Ovary (tissue), 9 donors: ENCODE results near the gene CEP83. TPM values are rescaled to one million over a fixed set of nuclear protein-coding genes. Genes with fewer than 3 reads are reported as not detected.

Experiments used
- DNase-seq, 5 donors: peaks; one replicate each; pipeline ENCODE4 v3.0.0-alpha.2; 2019 to 2020
- H3K27ac ChIP-seq, 2 donors: fragments of 200-600 bp; one replicate each; pipeline versions ENCODE4 v1.5.1 to v1.8.0; 2019 to 2022
- H3K27me3 ChIP-seq: fragments of 200-600 bp; one replicate; pipeline ENCODE4 v1.8.0; 2022
- H3K36me3 ChIP-seq: fragments of 200-600 bp; sonication (generic); one replicate; pipeline ENCODE4 v1.5.1; 2019
- H3K4me1 ChIP-seq: one replicate; pipeline ENCODE4 v1.8.1; 2013; ENCODE audit warnings: mild to moderate bottlenecking, moderate library complexity; ENCODE audit not compliant: insufficient read depth
- H3K4me3 ChIP-seq: fragments of 200-600 bp; sonication (generic); one replicate; pipeline ENCODE4 v1.5.1; 2017
- H3K9me3 ChIP-seq, 2 donors: fragments of 200-600 bp in 1 of 2; sonication (generic) in 1 of 2; one replicate each; pipeline versions ENCODE4 v1.5.1 to v1.8.1; 2013 to 2019; ENCODE audit warnings: mild to moderate bottlenecking in 1 of 2, moderate library complexity in 1 of 2
- EP300 ChIP-seq: sonication (generic); formaldehyde crosslinking; IDR thresholded peaks from one replicate; pipeline ENCODE4 v1.6.1; 2017; ENCODE audit warnings: antibody characterized with exemption
- POLR2A ChIP-seq: fragments of 450-650 bp; IDR thresholded peaks from one replicate; pipeline ENCODE4 v1.6.1; 2017; ENCODE audit warnings: antibody characterized with exemption, mild to moderate bottlenecking, moderate library complexity
- WGBS, 3 donors: extraction: QIAGEN DNeasy Blood & Tissue Kit in 1 of 3; methylation state at CpG; one replicate each; pipeline versions ENCODE4 v1.1.5 to v1.1.7; 2013 to 2017; 5-methylcytosine and 5-hydroxymethylcytosine counted together
- intact Hi-C, 4 donors: fragments of 100-400 bp; cut with DNase I; formaldehyde crosslinking; loops; one replicate each; pipeline versions ENCODE4 v1.11.0 to v1.15.1; 2022 to 2023
- polyA plus RNA-seq, 2 donors: library from polyadenylated mRNA; stranded (reverse); fragments of 200-250 nt in 1 of 2; fragments of 350-450 nt in 1 of 2; fragmentation: Illumina TruSeq in 1 of 2; extraction: RNeasy Lipid Tissue Mini Kit (QIAGEN cat#74804) in 1 of 2; gene quantifications; one replicate each; pipeline ENCODE4 v1.2.3, GENCODE V29; 2013 to 2014
- total RNA-seq, 7 donors: library from RNA; depleted of rRNA in 2 of 7; stranded (reverse); fragments of >200 nt in 2 of 7; fragmentation: NEBNext Ultra II Directional in 3 of 7; extraction: Animal tissue kit (Norgen Biotek cat#: 25700) in 3 of 7; gene quantifications; one replicate each; pipeline versions ENCODE4 v1.1.0 to v1.2.4, GENCODE V29; 2016 to 2023
- TF ChIP-seq, protein P1 (sequence below), 3 donors: fragments of 450-650 bp in 2 of 3; fragments of 200-600 bp in 1 of 3; IDR thresholded peaks; one replicate each; pipeline versions ENCODE4 v1.5.1 to v1.8.0; 2016 to 2022; ENCODE audit warnings: antibody characterized with exemption in 3 of 3, mild to moderate bottlenecking in 1 of 3
- donor health status: DM: no; HTN: no; CAD: no; lungs with moderate emphysema.
- donor health status: DM: no; HTN: no; CAD: no.
- donor health status: Bipolar disorder and iron deficiency.
- donor health status: DM: yes; HTN: yes; CAD: no.
- donor health status: DM: no; HTN: no; CAD: no.
- donor health status: DM: yes; HTN: yes; CAD: no.

The CEP83 gene
- total and polyA plus RNA-seq, 9 donors: 5.5 to 47.6 (median 17.3) TPM

DNA sequence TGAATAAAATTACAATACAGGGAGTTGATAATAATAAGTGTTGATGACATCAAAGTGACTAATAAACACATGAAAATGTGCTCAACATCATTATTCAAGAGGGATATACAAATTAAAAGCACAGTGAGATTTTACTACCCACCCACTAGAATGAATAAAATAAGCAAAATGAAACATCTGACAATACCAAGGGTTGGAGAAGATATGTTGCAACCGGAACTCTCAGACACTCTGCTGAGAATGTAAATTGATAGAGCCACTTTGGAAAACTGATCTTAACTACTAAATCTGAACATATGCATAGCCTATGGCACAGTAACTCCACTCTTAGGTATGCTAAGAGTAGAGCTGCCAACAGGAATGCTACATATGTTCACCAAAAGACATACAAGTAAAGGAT lies 44.0 kb upstream of the CEP83 start:
- no peaks in the 10 kb centered on the region for H3K36me3 ChIP-seq
- no peak for TF ChIP-seq EP300
- 0 to 95% (median 52%) methylated on average over 1 of the region's 1 CpG for WGBS, 3 donors
- H3K27ac ChIP-seq: no peak overlapping the region
- no peak overlapping the region for H3K4me3 ChIP-seq
- H3K27me3 ChIP-seq: no peaks in the 10 kb centered on the region
- no peak for DNase-seq
- no peaks in the 10 kb centered on the region for H3K4me1 ChIP-seq
- H3K9me3 ChIP-seq: no peaks in the 10 kb centered on the region
- intact Hi-C loops: no loop called here

DNA sequence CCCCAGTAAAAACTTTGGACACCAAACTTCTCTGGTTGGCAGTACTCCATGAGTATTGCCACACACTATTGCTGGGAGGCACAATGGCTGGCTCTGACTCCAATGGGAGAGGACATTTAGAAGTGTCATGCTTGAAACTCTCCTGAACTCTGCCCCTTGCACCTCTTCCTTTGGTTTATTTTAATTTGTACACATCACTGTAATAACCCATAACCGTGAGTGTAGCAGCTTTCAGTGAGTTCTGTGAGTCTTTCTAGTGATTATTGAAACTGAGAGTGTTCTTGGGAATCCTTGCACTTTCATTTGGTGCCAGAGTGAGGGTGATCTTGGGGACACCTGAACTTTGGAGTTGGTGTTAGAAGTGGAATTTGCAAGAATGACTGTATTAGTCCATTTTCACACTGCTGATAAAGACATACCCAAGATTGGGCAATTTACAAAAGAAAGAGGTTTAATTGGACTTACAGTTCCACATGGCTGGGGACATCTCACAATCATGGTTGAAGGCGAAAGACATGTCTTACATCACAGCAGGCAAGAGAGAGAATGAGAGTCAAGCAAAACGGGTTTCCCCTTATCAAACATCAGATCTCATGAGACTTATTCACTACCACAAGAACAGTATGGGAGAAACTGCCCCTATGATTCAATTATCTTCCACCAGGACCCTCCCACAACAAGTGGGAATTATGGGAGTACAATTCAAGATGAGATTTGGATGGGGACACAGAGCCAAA lies 41.3 kb upstream of the CEP83 start:
- intact Hi-C loops: no loop called here
- no peak overlapping the region for H3K4me3 ChIP-seq
- H3K27ac ChIP-seq: no peak overlapping the region
- no peak for TF ChIP-seq EP300
- TF ChIP-seq, protein P1, sequence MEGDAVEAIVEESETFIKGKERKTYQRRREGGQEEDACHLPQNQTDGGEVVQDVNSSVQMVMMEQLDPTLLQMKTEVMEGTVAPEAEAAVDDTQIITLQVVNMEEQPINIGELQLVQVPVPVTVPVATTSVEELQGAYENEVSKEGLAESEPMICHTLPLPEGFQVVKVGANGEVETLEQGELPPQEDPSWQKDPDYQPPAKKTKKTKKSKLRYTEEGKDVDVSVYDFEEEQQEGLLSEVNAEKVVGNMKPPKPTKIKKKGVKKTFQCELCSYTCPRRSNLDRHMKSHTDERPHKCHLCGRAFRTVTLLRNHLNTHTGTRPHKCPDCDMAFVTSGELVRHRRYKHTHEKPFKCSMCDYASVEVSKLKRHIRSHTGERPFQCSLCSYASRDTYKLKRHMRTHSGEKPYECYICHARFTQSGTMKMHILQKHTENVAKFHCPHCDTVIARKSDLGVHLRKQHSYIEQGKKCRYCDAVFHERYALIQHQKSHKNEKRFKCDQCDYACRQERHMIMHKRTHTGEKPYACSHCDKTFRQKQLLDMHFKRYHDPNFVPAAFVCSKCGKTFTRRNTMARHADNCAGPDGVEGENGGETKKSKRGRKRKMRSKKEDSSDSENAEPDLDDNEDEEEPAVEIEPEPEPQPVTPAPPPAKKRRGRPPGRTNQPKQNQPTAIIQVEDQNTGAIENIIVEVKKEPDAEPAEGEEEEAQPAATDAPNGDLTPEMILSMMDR (IDR thresholded peaks at IDR 0.05): no peak
- TF ChIP-seq POLR2A: no peak
- no peak for DNase-seq
- no peaks in the 10 kb centered on the region for H3K4me1 ChIP-seq
- H3K27me3 ChIP-seq: no peaks in the 10 kb centered on the region
- 71 to 84% (median 79%) methylated on average over 3 of the region's 3 CpGs for WGBS, 3 donors
- H3K36me3 ChIP-seq: no peaks in the 10 kb centered on the region
- no peaks in the 10 kb centered on the region for H3K9me3 ChIP-seq

- H3K4me1 ChIP-seq: no peaks in the 10 kb centered on the region
- no peak for DNase-seq
- 83 to 91% (median 88%) methylated on average over 3 of the region's 3 CpGs for WGBS, 3 donors
- H3K9me3 ChIP-seq: no peaks in the 10 kb centered on the region
- no peak overlapping the region for H3K27ac ChIP-seq
- intact Hi-C loops: no loop called here
- H3K27me3 ChIP-seq: no peaks in the 10 kb centered on the region
- no peaks in the 10 kb centered on the region for H3K36me3 ChIP-seq
- TF ChIP-seq POLR2A (no peak), EP300 (no peak)
- TF ChIP-seq, protein P1 (IDR thresholded peaks at IDR 0.05): no peak
- no peak overlapping the region for H3K4me3 ChIP-seq
These were observed 39.0 kb upstream of the CEP83 start for GRCh38 chr12:94498698-94499097.

DNA sequence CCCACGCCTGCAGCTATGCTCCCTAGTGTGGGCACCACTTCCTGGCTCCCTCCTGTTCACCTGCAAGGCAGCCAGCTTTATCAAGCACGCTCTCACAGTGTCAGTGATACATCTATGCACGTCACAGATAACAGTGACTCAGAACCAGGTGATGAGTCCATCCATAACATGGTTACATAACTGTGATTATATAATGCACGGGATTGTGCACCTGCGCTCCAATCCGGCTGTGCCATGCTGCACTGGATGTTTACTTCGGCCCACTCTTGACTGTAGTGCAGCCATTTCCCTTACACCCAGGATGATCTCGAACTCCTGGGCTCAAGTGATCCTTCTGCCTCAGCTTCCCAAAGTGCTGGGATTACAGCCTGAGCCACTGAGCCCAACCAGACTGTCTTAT lies 38.4 kb upstream of the CEP83 start:
- Histone ChIP-seq H3K4me3 (no peak overlapping the region), H3K27me3 (no peaks in the 10 kb centered on the region), H3K9me3 (no peaks in the 10 kb centered on the region), H3K27ac (no peak overlapping the region), H3K36me3 (no peaks in the 10 kb centered on the region), H3K4me1 (no peaks in the 10 kb centered on the region)
- intact Hi-C loops: no loop called here
- 92 to 94% (median 94%) methylated on average over 8 of the region's 8 CpGs for WGBS, 3 donors
- DNase-seq: no peak
- no peak for TF ChIP-seq POLR2A
- no peak for TF ChIP-seq EP300
- TF ChIP-seq, protein P1 (IDR thresholded peaks at IDR 0.05): no peak

DNA sequence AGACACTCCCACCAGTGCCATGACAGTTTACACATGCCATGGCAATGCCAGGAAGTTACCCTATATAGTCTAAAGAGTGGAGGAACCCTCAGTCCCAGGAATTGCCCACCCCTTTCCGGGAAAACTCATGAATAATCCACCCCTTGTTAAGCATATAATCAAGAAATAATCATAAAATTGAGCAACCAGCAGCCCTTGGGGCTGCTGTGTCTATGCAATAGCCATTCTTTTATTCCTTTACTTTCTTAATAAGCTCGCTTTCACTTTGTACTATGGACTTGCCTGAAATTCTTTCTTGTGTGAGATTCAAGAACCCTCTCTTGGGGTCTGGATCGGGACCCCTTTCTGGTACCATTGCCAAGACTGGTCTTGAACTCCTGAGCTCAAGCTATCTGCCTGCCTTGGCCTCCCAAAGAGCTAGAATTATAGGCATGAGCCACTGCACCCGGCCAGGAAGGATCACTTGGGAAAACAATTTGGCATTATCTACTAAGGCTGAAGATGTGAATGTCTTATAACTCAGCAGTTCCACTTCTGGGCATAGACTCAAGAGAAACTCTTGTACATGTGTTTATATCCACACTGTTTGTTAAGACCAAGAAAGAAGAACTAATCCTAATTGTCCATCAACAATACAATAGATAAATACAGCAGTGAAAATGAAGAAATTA lies 35.9 kb upstream of the CEP83 start:
- H3K4me1 ChIP-seq: peaks cover 1% of the 10 kb centered on the region
- TF ChIP-seq EP300 (no peak), POLR2A (no peak)
- TF ChIP-seq, protein P1 (IDR thresholded peaks at IDR 0.05): no peak
- no peaks in the 10 kb centered on the region for H3K9me3 ChIP-seq
- 43 to 63% (median 57%) methylated on average over 4 of the region's 4 CpGs for WGBS, 3 donors
- H3K27me3 ChIP-seq: no peaks in the 10 kb centered on the region
- no peak overlapping the region for H3K27ac ChIP-seq
- H3K36me3 ChIP-seq: no peaks in the 10 kb centered on the region
- intact Hi-C loops: no loop called here
- no peak for DNase-seq
- H3K4me3 ChIP-seq: no peak overlapping the region
